Stimulated activated CD8-positive, alpha-beta memory T cell treated with anti-CD3 and anti-CD28 coated beads, Interleukin-7, amount 100 ng/mL, for 48 hours (primary cell): ENCODE data around the gene CCSER1.

ENCODE experiments used
- DNase-seq, 2 donors: peaks; one replicate each; pipeline ENCODE4 v3.0.0-alpha.2; 2020; ENCODE audit warnings: low read depth in 1 of 2; ENCODE audit errors: extremely low read depth in 1 of 2

Gene CCSER1

DNA sequence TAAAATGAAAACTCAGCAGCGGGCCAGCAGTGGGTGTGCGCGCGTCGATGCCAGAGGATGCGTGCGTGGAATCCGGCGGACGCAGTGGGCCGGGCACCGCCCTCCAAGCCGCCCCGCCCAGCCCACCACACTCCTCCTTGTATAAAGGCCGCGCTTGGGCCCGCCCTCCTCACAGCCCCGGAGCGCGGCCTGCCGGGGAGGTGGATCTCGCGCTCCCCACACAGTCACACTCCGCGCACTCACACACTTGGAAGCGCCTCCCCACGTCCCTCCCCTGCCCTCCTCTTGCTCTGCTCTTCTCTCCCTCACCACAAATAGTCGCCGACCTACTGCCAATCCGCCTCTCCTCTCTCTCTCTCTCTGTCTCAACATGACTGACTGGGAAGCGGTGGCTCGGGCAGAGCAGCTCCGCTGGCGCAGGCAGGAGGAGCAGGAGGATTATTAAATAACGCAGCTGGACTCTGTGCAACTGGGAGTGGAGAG lies at the start of gene CCSER1:
Gene CCSER1, plus strand, starts transcription at position 172 of the 483 bp plus-strand sequence.
- DNase-seq = no peak

DNA sequence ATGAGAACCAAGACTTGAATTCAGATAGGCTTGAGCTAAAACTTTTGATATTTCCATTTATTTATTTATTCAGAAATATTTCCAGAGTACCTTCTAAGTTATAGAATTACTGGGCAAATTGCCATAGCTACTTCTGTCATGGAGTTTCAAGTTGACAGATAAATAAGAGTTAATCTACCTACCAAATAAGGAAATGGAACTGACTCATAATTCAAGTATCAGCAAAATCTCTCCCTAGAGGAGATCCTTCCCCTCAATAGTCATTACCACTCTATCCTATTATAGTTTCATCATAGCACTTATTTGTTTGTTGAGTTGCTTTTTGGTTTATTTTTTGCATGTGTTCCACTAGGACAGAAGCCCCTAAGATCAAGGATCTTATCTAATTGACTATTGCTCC lies 48.8 kb upstream of the CCSER1 start:
- no peak for DNase-seq

DNA sequence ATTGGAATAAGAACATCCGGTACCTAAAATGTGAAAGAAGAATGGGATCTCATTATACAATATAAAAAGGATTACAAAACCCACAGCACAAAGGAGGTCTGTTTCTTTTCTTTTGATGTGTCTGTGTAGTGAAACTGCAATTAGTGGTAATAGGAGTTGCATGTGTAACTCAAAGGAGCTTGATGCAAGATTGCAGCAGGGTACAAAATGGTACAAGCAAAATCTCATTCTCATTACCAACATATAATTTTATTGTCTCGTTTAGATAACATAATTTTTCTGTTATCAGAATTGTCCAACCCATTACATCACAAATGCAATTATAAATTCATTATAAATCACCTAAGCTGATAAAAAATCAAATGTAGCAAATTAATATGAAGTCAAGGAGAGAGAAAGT lies 47.1 kb upstream of the CCSER1 start:
- DNase-seq = no peak

DNA sequence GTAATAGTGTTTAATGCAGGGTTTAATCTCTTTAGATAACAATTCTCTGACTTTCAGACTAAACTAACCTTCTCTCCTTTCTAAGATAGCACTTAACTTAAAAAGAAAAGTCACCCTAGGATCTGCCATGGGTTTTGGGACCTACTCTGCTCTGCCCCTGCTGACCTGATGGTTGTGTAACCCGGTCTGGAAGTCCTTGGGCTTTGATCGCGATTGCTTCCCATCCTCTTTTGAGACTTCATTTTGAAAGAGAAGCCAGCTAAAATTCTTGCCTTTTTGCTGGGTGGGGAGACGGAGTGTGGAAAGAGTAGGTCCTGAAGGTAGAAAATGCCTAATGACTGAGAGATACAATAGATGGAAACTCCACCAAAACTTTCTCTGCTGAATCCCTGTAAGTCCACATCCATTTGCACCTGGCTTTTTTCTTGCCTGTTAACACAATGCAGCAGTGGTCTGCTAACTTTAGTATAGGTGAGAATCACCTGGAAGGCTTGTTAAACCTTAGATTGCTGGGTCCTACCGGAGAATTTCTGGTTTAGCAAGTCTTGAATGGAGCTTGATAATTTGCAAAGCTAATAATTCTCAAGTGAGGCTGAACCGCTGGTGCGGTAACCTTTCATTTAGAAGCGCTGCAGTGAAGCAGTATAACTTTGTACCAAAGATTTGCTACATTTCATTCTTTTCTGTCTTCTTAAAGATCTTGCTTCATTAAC lies 45.6 kb upstream of the CCSER1 start:
- no peak for DNase-seq

DNA sequence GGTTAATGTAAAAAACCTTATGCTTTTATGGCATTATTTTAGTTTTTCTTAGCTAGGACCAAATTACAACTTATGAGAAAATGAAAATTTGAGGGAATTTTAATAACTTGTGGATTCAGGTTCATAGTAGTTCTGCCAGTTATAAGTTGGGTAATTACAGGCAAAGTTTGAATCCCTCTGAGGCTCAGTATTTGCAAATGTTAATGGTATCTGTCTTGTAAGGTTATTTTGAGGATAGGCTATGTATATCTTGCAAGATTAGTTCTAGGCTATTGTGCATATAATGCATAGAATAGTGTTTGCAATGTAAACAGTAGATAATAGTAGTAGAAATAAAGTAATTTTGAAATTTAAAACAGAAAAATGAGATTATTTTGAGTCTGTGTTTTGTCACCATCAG lies 44.7 kb upstream of the CCSER1 start:
- no peak for DNase-seq

DNA sequence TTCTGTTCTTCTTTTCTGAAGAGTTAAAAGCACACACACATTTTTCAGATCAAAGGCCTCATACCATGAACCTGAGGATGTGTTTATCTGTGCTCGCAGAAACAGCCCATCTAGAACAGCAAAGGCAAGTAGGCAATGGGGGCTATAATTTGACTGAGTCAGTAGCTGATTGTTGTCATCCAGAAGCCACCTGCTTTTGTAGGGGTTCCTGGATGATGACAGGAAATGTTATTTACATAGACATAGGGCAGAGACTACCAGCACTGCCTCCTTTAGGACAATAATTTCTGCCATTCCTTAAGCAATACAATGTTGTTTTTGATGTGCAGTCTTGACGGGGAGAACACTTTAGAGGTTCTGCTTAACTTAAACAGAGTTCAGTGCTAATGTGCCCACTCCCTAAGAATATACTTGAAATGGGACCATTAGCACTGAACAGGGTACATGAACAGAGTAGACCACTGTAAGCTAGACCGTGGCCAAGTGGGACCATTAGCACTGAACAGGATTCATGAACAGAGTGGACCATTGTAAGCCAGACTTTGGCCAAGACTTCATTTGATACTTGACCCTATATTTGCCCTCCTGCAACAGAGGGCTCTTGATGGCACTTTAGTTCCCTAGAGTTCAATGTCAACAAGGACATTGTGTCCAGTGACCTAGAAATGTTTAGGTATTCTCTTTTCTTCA lies 42.8 kb upstream of the CCSER1 start:
- DNase-seq = no peak

DNA sequence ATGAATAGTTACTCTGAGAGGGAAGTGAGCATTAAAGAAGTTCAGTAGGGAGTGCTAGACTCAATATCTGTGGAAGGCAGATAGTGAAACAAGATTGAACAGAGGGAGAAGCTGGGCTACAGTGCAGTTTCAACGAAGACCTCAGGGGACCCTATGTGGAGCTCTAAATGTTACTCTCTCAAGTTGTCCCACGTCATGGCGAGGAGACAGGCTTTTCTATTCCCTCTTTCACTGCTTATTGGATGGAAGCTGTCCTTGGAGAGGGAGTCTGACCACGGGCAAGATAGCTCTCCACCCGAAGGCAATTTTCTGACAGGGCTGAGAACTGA lies 42.3 kb upstream of the CCSER1 start:
- DNase-seq = no peak

DNA sequence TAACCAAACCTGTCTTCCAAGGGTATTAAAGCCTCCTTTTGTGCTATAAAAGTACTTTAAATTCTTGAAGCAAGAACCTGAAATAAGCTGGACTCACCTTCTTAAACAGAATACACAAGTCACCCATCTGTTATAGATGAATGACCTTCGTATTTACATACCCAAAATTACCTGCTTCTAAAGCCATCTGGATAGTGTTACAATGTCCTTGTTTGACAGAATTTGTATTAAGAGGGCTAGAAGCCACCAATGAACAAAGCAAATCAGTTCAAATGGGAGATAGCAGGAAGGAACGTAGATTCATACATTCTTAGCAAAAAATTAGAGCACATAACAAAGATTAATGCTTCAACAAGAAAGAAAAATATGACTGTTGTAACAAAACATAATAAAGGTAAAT lies 33.7 kb upstream of the CCSER1 start:
- no peak for DNase-seq

DNA sequence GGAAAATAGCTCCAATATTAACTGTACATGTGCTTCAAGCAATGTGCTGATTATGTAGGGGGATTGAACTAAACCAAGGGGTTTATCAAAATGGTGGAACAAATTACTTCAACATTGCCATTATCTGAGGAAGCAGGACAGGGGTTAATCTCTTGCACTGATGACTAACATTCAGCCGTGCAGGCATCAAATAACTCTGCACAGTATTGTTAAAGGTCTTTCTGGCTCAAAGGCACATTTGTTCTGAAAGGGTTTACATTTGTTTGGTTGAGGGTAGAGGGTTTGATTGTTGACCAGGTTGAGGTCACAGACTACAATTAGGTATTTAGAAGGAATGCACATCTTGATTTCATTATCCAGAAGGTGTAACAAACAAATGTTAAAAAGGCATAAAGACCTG lies 32.2 kb upstream of the CCSER1 start:
- DNase-seq = no peak

DNA sequence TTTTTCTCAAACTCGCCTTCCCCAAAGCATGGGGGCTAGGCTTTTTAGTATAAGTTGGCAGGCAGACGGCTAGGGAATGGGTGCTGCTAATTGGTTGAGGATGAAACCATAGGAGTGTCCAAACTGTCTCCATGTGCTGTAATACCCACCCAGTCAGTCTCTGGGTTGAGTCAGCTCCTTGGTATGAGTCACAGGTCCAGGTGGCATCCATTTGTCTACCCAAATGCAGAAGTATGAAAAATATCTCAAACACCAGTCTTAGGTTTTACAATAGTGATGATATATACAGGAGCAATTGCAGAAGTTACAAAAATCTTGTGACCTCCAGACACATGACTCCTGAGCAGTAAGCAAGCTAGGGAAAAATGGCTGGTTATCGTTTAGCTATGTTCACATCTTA lies 27.4 kb upstream of the CCSER1 start:
- DNase-seq = no peak

DNA sequence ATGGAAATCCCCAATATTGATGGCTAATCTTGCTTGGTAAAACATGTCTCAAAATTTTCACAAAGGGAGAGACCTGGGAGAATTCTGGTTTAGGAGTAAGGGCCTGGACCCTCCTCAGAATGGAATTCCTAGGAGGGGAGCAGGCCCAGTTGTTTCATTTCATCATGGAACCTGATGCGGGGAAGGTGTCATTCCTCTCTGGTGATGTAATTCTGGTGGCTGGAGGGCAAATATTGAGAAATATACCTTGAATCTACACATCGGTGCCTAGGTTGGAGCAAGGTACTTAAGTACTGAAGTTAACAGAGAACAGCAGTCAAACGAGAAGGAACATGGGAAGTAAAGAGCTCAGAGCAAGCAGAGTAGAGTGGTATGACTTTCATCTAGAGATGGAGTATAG lies 23.2 kb upstream of the CCSER1 start:
- no peak for DNase-seq

DNA sequence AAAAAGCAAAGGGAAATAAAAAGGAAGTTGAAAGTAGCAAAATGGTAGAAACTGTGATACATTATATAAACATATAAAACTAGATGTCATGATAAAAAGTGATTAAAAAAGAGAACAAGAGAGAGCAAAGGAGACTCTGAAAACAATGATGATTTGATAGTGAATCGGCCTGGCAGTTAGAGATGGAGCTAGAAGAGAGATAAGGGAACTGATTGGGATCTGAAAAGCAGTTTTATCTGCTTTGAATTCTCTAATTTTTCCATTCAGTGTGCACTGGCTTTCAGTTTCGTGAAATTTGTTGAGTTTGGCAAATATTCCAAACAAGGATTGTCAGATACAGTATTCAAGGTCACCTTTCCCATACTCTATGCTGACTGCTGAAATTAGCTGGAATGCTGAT lies 21.9 kb upstream of the CCSER1 start:
- no peak for DNase-seq

DNA sequence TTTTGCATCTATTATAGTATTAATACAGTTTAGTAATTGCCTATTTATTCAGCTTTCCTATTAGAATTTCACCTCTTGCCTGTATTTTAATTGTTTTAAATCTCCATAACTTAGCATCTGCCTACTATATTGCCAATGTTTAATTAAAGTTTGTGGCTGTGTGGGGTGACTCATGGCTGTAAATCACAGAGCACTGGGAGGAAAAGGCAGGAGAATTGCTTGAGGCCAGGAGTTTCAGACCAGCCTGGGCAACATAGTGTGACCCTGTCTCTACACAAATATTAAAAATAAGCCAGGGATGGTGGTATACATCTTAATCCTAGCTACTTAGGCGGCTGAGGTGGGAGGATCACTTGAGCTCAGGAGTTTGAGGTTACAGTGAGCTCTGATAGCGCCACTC lies 14.5 kb upstream of the CCSER1 start:
- DNase-seq = no peak

DNA sequence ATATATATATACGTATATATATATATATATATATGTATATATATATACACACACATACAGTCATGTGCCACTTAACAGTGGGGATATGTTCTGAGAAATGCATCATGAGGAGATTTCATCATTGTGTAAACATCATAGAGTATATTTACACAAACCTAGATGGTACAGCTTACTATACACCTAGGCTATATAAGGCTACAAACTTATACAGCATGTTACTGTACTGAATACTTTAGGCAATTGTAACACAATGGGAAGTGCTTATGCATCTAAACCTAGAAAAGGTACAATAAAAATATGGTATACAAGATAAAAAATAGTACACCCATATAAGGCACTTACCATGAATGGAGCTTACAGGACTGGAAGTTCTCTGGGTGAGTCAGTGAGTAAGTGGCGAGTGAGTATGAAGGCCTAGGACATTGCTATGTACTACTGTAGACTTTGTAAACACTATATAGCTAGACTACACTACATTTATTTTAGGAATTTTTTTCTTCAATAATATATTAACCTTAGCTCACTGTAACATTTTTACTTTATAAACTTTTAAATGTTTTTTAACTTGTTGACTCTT lies 13.2 kb upstream of the CCSER1 start:
- no peak for DNase-seq

DNA sequence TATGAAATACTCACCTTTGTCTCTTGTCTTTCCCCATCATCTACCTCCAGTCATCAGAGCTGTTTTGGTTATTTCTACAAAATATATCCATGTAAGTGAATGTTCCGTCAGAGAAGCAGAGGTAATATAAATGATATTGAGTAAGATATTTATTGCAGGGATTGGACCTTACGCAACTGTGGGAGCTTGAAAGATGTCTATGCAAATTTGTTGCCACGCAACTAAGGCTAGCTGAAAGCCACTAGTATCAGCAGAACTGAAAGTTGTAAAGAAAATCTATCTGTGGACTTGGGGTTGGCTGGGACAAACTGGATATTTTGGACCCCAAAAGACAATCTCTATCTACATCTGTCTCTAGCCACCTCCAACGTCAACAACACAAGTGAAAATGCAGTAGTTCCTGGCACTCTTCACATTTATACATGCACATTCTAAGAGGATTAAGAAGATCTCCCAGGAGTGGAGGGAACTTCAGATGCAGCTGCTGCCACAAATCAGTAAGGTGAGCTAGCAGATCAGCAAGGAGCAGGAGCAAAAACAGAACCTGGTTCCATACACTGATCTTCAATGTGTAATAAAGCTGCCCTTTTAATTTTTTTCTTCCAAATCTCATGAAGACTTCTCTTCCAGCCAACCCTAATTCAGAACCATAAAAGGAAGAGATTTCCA lies 8.5 kb upstream of the CCSER1 start:
- DNase-seq = no peak

DNA sequence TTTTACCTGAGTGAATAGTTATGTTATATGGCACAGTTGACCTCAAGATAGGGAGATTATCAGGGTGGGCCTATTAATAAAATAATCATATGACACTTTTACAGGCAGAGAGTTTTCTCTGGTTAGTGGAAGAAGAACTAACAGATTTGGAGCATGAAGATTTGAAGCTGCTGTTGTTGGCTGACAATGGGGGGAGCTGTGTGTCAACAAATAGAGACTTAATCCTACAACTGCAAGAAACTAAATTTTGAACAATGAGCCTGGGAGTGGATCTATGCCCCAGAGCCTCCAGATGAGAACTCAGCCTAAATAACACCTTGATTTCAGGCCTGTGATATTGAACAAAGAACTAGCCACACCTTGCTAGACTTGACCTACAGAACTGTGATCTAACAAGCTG lies 7.2 kb upstream of the CCSER1 start:
- no peak for DNase-seq

DNA sequence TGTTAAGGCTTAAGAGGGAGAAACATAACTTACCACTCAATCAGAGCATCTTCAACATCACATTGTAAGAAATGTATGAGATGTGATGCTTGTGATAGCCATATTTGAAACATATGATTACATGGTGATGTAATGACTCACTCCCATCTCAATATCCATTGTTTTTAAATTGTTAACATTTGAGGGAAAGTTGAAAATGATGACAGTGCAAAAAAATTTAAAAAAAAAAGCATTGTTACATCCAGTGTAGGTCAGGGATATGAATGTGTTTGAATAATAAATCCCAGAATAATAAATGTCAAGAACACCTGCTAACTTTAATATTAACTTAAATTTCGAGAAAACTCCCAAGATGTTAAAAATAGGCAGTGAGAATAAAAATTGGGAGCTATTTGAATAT lies 6.4 kb upstream of the CCSER1 start:
- no peak for DNase-seq

DNA sequence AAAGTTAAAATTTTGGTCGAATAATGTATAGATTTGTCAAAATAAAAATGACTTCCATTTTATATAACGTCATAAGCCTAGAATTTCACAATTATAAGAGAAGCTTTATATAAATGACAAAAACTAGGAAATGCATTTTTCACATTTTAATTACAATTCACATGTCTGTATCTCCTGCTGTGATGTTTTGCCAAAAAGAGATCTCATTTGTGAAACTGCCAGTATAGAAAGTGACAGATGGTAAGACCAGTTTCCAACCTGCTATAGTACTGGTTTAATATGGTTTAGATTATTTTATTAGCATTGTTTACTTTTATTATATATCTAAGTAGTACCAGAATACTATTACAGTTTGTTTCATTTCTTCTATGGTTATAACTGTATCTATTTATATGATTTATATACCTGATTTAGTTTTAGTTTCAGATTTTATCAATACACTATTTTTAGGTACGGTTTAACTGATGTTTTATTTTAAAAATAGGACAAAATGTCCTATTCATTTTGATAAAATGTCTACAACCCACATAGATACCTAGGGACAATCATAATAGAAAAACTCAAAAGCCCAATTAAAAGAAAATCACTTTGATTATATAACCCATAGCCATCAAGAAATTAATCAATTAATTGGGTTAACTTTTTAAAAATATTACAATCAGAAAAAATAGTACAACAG lies 5.4 kb upstream of the CCSER1 start:
- DNase-seq = no peak

DNA sequence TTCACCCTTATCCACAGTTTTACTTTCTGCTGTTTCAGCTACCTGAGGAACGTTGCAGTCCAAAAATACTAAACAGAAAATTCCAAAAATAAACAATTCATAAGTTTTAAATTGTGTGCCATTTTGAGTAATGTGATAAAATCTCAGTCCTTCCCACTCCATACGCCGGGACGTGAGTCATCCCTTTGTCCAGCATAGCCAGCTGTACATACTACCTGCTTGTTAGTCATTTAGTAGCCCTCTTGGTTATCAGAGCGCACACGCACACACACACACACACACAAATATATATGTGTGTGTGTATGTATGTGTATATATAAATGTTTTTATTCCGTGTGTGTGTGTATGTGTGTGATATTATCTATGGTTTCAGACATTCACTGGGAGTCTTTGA lies 4.8 kb upstream of the CCSER1 start:
- DNase-seq = no peak

DNA sequence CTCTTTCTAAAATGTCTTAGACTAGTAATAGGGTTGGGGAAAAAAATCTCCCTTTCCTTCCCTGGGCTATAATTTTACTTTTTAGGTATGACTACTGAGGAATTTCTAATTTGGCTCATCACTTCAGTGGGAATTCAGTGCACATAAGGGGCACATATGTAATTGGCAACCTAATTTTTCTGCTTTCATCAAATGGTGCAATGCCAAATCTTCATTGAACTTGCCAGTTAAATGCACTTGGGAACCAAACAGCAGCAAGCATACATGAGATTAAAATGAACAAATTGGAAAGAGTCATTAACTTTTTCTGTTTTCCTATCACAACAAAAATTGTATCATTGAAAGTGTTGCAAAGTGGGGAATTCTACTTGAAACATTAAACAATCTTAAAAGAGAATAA lies 2.9 kb upstream of the CCSER1 start:
- no peak for DNase-seq

DNA sequence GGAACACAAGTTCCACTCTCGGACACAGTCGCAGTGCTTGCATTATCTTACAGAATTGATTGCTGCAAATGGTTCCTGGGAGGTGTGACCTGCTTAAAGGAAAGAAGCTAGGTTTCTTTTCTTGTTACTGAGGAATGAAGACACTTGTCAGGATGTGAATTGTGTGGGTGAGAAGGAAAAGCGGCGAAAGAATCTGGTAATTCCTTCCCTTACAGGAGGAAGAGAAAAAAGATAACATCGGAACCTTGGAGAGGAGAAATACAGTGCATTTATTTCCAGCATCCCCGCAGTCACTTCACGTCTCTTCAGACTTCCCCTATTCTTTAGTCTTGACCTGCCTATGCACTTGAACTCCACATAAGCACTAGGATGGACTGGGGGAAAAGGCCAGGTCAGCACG lies 389 bp upstream of the CCSER1 start:
- no peak for DNase-seq
